Progenitor cell of endocrine pancreas (in vitro differentiated cells): ENCODE measurements around the gene CD300C. TPM values are rescaled to one million over a fixed set of nuclear protein-coding genes. Genes with fewer than 3 reads are reported as not detected.

Experiments used
- DNase-seq: peaks from one replicate; pipeline ENCODE4 v3.0.0; 2021; ENCODE audit warnings: low spot score; ENCODE audit not compliant: unreplicated experiment
- H3K27ac Mint-ChIP-seq: 2 replicates; pipeline ENCODE4 v1.8.0; 2021; ENCODE audit warnings: mild to moderate bottlenecking, moderate library complexity, mixed read lengths
- H3K27me3 Mint-ChIP-seq: 2 replicates; pipeline ENCODE4 v1.8.0; 2021; ENCODE audit warnings: mixed read lengths
- H3K36me3 Mint-ChIP-seq: 2 replicates; pipeline ENCODE4 v1.8.0; 2022; ENCODE audit warnings: mixed read lengths; ENCODE audit not compliant: insufficient read depth
- H3K4me1 Mint-ChIP-seq: 2 replicates; pipeline ENCODE4 v1.8.0; 2021; ENCODE audit warnings: low read depth, mixed read lengths
- H3K4me3 Mint-ChIP-seq: 2 replicates; pipeline ENCODE4 v1.8.0; 2021; ENCODE audit warnings: low read depth, mild to moderate bottlenecking, moderate library complexity, mixed read lengths
- H3K9me3 Mint-ChIP-seq: 2 replicates; pipeline ENCODE4 v1.8.0; 2021; ENCODE audit warnings: low read depth, mixed read lengths
- CTCF ChIP-seq: fragments of 200-600 bp; sonication (generic); IDR thresholded peaks from one replicate; pipeline ENCODE4 v1.5.0; 2021; ENCODE audit warnings: antibody characterized with exemption, mild to moderate bottlenecking; ENCODE audit not compliant: unreplicated experiment
- total RNA-seq: library from RNA; stranded (reverse); gene quantifications from 2 replicates; pipeline ENCODE4 v1.2.1, GENCODE V29; 2021

CD300C gene
- total RNA-seq, 1 donor from 2014 or later = not detected

GRCh38 chr17:74528491-74529199 is 17.3 kb downstream of the CD300C start:
- Mint-ChIP-seq H3K4me3 (no peak overlapping the region), H3K27me3 (peaks cover 43% of the 10 kb centered on the region), H3K9me3 (no peaks in the 10 kb centered on the region), H3K4me1 (no peaks in the 10 kb centered on the region), H3K27ac (no peak overlapping the region), H3K36me3 (no peaks in the 10 kb centered on the region)
- no peak for TF ChIP-seq CTCF
- DNase-seq = no peak

- TF ChIP-seq CTCF = no peak
- Mint-ChIP-seq H3K4me3 (no peak overlapping the region), H3K9me3 (no peaks in the 10 kb centered on the region), H3K27ac (no peak overlapping the region), H3K4me1 (no peaks in the 10 kb centered on the region), H3K36me3 (no peaks in the 10 kb centered on the region), H3K27me3 (peaks cover 39% of the 10 kb centered on the region)
- DNase-seq = no peak
Measured at GRCh38 chr17:74527756-74528155, 18.2 kb downstream of the CD300C start.

GRCh38 chr17:74527081-74527480 is 18.8 kb downstream of the CD300C start:
- no peak overlapping the region for H3K27ac Mint-ChIP-seq
- H3K4me1 Mint-ChIP-seq = no peaks in the 10 kb centered on the region
- no peaks in the 10 kb centered on the region for H3K9me3 Mint-ChIP-seq
- peaks cover 39% of the 10 kb centered on the region for H3K27me3 Mint-ChIP-seq
- DNase-seq = no peak
- no peaks in the 10 kb centered on the region for H3K36me3 Mint-ChIP-seq
- no peak overlapping the region for H3K4me3 Mint-ChIP-seq
- no peak for TF ChIP-seq CTCF

GRCh38 chr17:74526681-74527080 is 19.2 kb downstream of the CD300C start:
- H3K27me3 Mint-ChIP-seq = peaks cover 39% of the 10 kb centered on the region
- no peaks in the 10 kb centered on the region for H3K36me3 Mint-ChIP-seq
- no peak for TF ChIP-seq CTCF
- no peak for DNase-seq
- no peaks in the 10 kb centered on the region for H3K9me3 Mint-ChIP-seq
- H3K27ac Mint-ChIP-seq = no peak overlapping the region
- H3K4me3 Mint-ChIP-seq = no peak overlapping the region
- H3K4me1 Mint-ChIP-seq = no peaks in the 10 kb centered on the region

GRCh38 chr17:74525781-74526288 is 20.1 kb downstream of the CD300C start:
- DNase-seq = no peak
- H3K36me3 Mint-ChIP-seq = no peaks in the 10 kb centered on the region
- H3K9me3 Mint-ChIP-seq = no peaks in the 10 kb centered on the region
- no peak overlapping the region for H3K27ac Mint-ChIP-seq
- TF ChIP-seq CTCF = no peak
- peaks cover 42% of the 10 kb centered on the region for H3K27me3 Mint-ChIP-seq
- no peaks in the 10 kb centered on the region for H3K4me1 Mint-ChIP-seq
- no peak overlapping the region for H3K4me3 Mint-ChIP-seq
